Heart right ventricle (tissue), 16 donors: ENCODE results near the gene PRKCQ. TPM values are rescaled to one million over a fixed set of nuclear protein-coding genes. Genes with fewer than 3 reads are reported as not detected.
"Not testable (repeated sequence)": the region's sequence is repeated elsewhere in the genome, so short reads cannot be mapped to it uniquely, and the experiment has no call there.

Experiments used
- ATAC-seq, 8 donors: fragments of 200-7000 bp; cut with Tn5 transposase; one replicate each; pipeline ENCODE4 v1.9.1; 2020; ENCODE audit warnings: mild to moderate bottlenecking in 8 of 8, moderate library complexity in 8 of 8, moderate number of reproducible peaks in 1 of 8
- DNase-seq, 2 donors: peaks; one replicate each; pipeline ENCODE4 v3.0.0-alpha.2; 2020
- H3K27ac ChIP-seq, 10 donors: fragments of 200-600 bp; sonication (generic) in 2 of 10; one replicate each; pipeline versions ENCODE4 v1.5.0 to v1.8.0; 2020 to 2022; ENCODE audit warnings: mild to moderate bottlenecking in 3 of 10
- H3K27me3 ChIP-seq, 7 donors: fragments of 200-600 bp; one replicate each; pipeline ENCODE4 v1.8.0; 2021 to 2022; ENCODE audit warnings: mild to moderate bottlenecking in 2 of 7
- H3K36me3 ChIP-seq, 9 donors: fragments of 200-600 bp; sonication (generic) in 1 of 9; one replicate each; pipeline versions ENCODE4 v1.5.0 to v1.8.0; 2020 to 2022; ENCODE audit warnings: mild to moderate bottlenecking in 2 of 9
- H3K4me1 ChIP-seq, 9 donors: fragments of 200-600 bp; sonication (generic) in 1 of 9; one replicate each; pipeline versions ENCODE4 v1.5.0 to v1.8.0; 2020 to 2022; ENCODE audit warnings: mild to moderate bottlenecking in 4 of 9
- H3K4me3 ChIP-seq, 10 donors: fragments of 200-600 bp; sonication (generic) in 2 of 10; one replicate each; pipeline versions ENCODE4 v1.5.0 to v1.8.0; 2020 to 2022; ENCODE audit warnings: mild to moderate bottlenecking in 7 of 10, moderate library complexity in 2 of 10
- H3K9me3 ChIP-seq, 11 donors: fragments of 200-600 bp in 10 of 11; sonication (generic) in 2 of 11; one replicate each; pipeline versions ENCODE4 v1.5.0 to v1.8.0; 2013 to 2022; ENCODE audit warnings: mild to moderate bottlenecking in 2 of 11, control low read depth in 1 of 11, moderate library complexity in 1 of 11
- WGBS, 2 donors: extraction: QIAGEN DNeasy Blood & Tissue Kit; methylation state at CpG; one replicate each; pipeline ENCODE4 v1.1.7; 2013; ENCODE audit warnings: inconsistent platforms in 1 of 2; 5-methylcytosine and 5-hydroxymethylcytosine counted together
- intact Hi-C, 10 donors: fragments of 100-400 bp; cut with DNase I; formaldehyde crosslinking; loops; one replicate each; pipeline versions ENCODE4 v1.11.1 to v1.14.2; 2022
- polyA plus RNA-seq, 2 donors: library from polyadenylated mRNA; stranded (reverse); fragments of 200-250 nt; gene quantifications; one replicate each; pipeline ENCODE4 v1.2.3, GENCODE V29; 2013
- total RNA-seq, 10 donors: library from RNA; stranded (reverse); fragmentation: NEBNext Ultra II Directional in 3 of 10; extraction: Animal tissue kit (Norgen Biotek cat#: 25700) in 3 of 10; gene quantifications; one replicate each; pipeline versions ENCODE4 v1.2.1 to v1.2.4, GENCODE V29; 2021 to 2023
- TF ChIP-seq, protein P1 (sequence below), 9 donors: fragments of 200-600 bp; sonication (generic) in 2 of 9; IDR thresholded peaks; one replicate each; pipeline versions ENCODE4 v1.5.0 to v1.8.0; 2021 to 2022; ENCODE audit warnings: antibody characterized with exemption in 9 of 9, mild to moderate bottlenecking in 5 of 9, moderate library complexity in 1 of 9
- donor health status: Arrhythmogenic right ventricular cardiomyopathy.
- donor health status: ischemic (EF 13 %, LVEDD 7.1; RV severe dilation, severe dysfunction).
- donor health status: healthy with polysubstance abuse.
- donor health status: DM: no; HTN: yes; CAD: no.
- donor health status: DM: no; HTN: no; CAD: no.
- donor health status: ischemic (EF 25% LVEDD 6.9; RV normal size, moderate dysfunction).
- donor health status: ischemic (EF 25% LVEDD 5.7; RV mildly dilated, moderate dysfunction).
- donor health status: healthy.
- donor health status: DM: yes; HTN: yes; CAD: no.
- donor health status: Ischemic cardiomyopathy.
- donor health status: ischemic (EF 35%, LVEDD 5.7; RV mildly dilated, moderate dysfunction).
- donor health status: nonischemic (EF 11% LVEDD 7.7; RV severe dilation, severe dysfunction).
- donor health status: DM: yes; HTN: yes; CAD: no.
- donor health status: PGD.
- donor health status: ischemic (EF 29% LVEDD 5.4; RV normal size, mild dysfunction).
- donor health status: nonischemic (EF 23%, LVEDD 6.1; RV moderate dilation, normal function).

PRKCQ gene
- total and polyA plus RNA-seq, 12 donors: 0.04 to 2.0 (median 0.27) TPM; not detected in 2

DNA sequence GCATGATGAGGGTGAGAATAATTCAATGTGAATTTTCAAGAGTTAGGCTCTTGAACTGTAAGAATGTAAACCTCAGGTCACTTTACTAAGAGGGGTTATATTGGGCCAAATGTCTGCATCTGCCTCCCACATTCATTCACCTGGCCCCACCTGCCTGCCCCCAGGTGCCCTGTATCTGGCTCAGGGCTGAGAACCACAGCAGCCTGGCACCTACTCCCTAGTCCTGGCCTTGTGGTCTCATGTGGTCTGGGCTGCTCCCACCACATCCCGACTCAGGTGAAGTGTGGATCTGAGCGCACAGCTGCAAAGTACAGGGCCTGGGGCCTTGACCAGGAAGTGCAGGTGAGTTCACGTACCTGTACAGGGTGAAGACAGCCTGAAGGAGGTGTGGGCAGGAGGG is 195.2 kb downstream of the PRKCQ start:
- no peak overlapping the region for H3K4me3 ChIP-seq
- ATAC-seq: no peak
- intact Hi-C loops: loop anchor here in 1 of 10 donors (10.0 kb wide), 1 partner anchor 80 kb away; no protein-coding TSS in a partner anchor
- no peaks in the 10 kb centered on the region for H3K27me3 ChIP-seq
- H3K36me3 ChIP-seq: no peaks in the 10 kb centered on the region
- H3K9me3 ChIP-seq: peaks cover 0 to 33% (median 13%) of the 10 kb centered on the region in 11 donors
- H3K4me1 ChIP-seq: peaks cover 0 to 36% (median 0%) of the 10 kb centered on the region in 9 donors
- TF ChIP-seq, protein P1, sequence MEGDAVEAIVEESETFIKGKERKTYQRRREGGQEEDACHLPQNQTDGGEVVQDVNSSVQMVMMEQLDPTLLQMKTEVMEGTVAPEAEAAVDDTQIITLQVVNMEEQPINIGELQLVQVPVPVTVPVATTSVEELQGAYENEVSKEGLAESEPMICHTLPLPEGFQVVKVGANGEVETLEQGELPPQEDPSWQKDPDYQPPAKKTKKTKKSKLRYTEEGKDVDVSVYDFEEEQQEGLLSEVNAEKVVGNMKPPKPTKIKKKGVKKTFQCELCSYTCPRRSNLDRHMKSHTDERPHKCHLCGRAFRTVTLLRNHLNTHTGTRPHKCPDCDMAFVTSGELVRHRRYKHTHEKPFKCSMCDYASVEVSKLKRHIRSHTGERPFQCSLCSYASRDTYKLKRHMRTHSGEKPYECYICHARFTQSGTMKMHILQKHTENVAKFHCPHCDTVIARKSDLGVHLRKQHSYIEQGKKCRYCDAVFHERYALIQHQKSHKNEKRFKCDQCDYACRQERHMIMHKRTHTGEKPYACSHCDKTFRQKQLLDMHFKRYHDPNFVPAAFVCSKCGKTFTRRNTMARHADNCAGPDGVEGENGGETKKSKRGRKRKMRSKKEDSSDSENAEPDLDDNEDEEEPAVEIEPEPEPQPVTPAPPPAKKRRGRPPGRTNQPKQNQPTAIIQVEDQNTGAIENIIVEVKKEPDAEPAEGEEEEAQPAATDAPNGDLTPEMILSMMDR (IDR thresholded peaks at IDR 0.05): no peak
- H3K27ac ChIP-seq: no peak overlapping the region
- WGBS, 2 donors: 75 to 97% methylated on average over 3 of the region's 3 CpGs
- no peak for DNase-seq

DNA sequence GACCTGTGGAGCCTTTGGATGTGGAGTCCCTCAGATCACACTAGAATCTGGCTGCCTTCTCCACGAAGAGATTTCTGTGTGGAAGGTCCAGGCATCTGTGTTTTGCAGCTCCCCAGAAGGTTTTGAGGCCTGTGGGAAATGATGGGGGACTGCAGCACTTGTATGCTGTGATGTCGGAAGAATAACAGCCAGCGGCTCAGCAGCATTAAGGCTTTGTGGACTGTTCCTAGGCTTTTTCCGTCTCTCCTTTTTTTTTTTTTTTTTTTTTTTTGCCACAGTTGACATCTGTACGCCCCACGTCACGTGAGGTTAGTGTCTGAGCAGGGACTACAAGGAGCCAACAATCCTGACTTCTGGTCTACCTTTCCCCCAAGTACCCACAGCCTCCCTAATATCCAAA is 196.0 kb downstream of the PRKCQ start:
- intact Hi-C loops: loop anchor here in 1 of 10 donors (10.0 kb wide), 1 partner anchor 79 kb away; no protein-coding TSS in a partner anchor
- TF ChIP-seq, protein P1 (IDR thresholded peaks at IDR 0.05): no peak
- no peak for ATAC-seq
- Histone ChIP-seq H3K36me3 (no peaks in the 10 kb centered on the region), H3K27ac (no peak overlapping the region), H3K4me1 (peaks cover 0 to 36% (median 0%) of the 10 kb centered on the region in 9 donors), H3K9me3 (peaks cover 0 to 32% (median 12%) of the 10 kb centered on the region in 11 donors), H3K4me3 (no peak overlapping the region), H3K27me3 (no peaks in the 10 kb centered on the region)
- no peak for DNase-seq
- 93 to 96% methylated on average over 7 of the region's 7 CpGs for WGBS, 2 donors

DNA sequence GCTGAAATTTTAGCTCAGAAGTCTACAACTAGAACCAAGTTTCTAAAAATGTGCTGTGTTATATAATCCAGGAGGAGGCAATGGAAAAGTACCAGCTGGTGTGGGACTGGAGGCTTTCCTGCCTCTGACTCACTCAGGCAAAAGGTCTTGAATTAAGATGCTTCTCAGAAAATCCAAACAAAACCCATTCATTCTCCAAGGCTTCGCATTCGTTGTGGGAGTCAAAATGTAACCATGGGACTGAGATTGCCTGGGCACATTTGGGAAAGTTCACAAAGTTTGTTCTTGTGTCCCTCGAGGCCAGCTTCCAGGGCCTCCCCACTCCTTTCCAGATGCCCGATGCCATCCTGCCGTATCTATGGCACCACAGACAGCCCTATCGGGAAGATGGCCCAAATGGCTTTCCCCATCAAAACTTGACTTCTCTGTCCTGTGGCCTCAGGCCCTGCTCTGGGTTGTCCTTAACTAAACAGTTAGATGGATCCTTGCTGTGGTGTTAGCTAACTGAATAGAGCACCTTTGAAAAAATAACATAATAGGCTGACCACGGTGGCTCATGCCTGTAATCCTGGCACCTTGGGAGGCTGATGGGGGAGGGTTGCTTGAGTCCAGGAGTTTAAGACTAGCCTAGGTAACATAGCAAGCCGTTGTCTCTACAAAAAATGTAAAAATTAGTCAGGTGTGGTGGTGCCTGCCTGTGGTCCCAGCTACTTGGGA is 196.8 kb downstream of the PRKCQ start:
- Histone ChIP-seq H3K4me1 (peaks cover 0 to 36% (median 0%) of the 10 kb centered on the region in 9 donors), H3K9me3 (peaks cover 0 to 24% (median 8%) of the 10 kb centered on the region in 11 donors), H3K36me3 (no peaks in the 10 kb centered on the region), H3K4me3 (no peak overlapping the region), H3K27me3 (no peaks in the 10 kb centered on the region), H3K27ac (peak overlapping the region in 5 of 10 donors; percentile 55 to 75 (median 65))
- 87 to 89% methylated on average over 8 of the region's 8 CpGs for WGBS, 2 donors
- intact Hi-C loops: loop anchor here in 1 of 10 donors (10.0 kb wide), 1 partner anchor 78 kb away; no protein-coding TSS in a partner anchor
- ATAC-seq (peak in 6 of 8 donors; percentile 49 to 78 (median 70)), DNase-seq (peak in 1 of 2 donors; percentile 34)
- TF ChIP-seq, protein P1 (IDR thresholded peaks at IDR 0.05): no peak

DNA sequence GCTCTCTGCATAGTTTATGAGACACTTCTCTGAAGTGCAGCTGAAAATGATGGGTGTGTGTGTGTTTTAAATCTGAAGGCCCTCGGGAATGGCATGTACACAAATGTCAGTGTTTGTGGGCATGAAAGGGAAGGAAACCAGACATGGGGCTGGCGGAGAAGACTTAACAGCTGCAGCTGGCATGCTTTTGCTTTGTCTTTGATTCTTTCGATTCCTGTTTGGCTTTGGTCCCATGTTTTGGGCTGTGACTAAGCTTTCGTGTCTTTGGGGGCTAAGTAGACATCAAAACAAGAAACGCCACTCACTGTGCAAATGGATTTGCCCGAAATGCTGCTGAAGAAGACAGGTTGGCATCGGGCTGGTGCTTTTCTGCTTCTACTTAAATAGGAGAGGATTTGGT is 198.0 kb downstream of the PRKCQ start:
- H3K27me3 ChIP-seq: no peaks in the 10 kb centered on the region
- no peaks in the 10 kb centered on the region for H3K36me3 ChIP-seq
- DNase-seq (peak in 1 of 2 donors; percentile 28), ATAC-seq (peak in 7 of 8 donors; percentile 28 to 73 (median 60))
- peak overlapping the region in 6 of 10 donors; percentile 35 to 75 (median 63) for H3K27ac ChIP-seq
- peaks cover 0 to 36% (median 0%) of the 10 kb centered on the region in 9 donors for H3K4me1 ChIP-seq
- intact Hi-C loops: loop anchor here in 1 of 10 donors (10.0 kb wide), 1 partner anchor 77 kb away; no protein-coding TSS in a partner anchor
- H3K9me3 ChIP-seq: peaks cover 0 to 23% (median 8%) of the 10 kb centered on the region in 11 donors
- WGBS, 2 donors: 36 to 52% methylated on average over 7 of the region's 7 CpGs
- TF ChIP-seq, protein P1 (IDR thresholded peaks at IDR 0.05): no peak
- peak overlapping the region in 1 of 10 donors; percentile 5 for H3K4me3 ChIP-seq

DNA sequence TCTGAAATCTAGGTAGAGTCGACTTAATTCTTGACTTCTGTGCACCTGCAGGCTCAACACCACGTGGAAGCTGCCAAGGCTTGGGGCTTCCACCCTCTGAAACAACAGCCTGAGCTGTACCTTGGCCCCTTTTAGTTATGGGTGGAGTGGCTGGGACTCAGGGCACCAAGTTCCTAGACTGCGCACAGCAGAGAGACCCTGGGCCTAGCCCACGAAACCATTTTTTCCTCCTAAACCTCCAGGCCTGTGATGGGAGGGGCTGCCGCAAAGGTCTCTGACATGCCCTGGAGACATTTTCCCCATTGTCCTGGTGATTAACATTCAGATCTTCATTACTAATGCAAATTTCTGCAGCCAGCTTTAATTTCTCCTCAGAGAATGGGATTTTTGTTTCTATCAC is 199.6 kb downstream of the PRKCQ start:
- not testable (repeated sequence) for H3K36me3 ChIP-seq, DNase-seq, H3K27me3 ChIP-seq, ATAC-seq, H3K27ac ChIP-seq, H3K4me3 ChIP-seq
- Histone ChIP-seq H3K4me1 (peaks cover 0 to 29% (median 0%) of the 10 kb centered on the region in 9 donors), H3K9me3 (peaks cover 0 to 23% (median 8%) of the 10 kb centered on the region in 11 donors)
- intact Hi-C loops: loop anchor here in 1 of 10 donors (10.0 kb wide), 1 partner anchor 76 kb away; no protein-coding TSS in a partner anchor
- 87 to 90% methylated on average over 5 of the region's 5 CpGs for WGBS, 2 donors
